Loucy (cell line): ENCODE data around the gene NPAT.

Experiments
- H2AFZ ChIP-seq: fragments of 200-600 bp; sonication (generic); 2 replicates; pipeline ENCODE4 v1.6.0; 2016; ENCODE audit warnings: antibody characterized with exemption, mild to moderate bottlenecking, low read length, moderate library complexity
- H3F3A ChIP-seq: fragments of 200-600 bp; 2 replicates; pipeline ENCODE4 v1.6.0; 2016; ENCODE audit warnings: antibody characterized with exemption, low read depth, mild to moderate bottlenecking
- H3K27me3 ChIP-seq: fragments of 200-600 bp; sonication (generic); 2 replicates; pipeline ENCODE4 v1.6.1; 2014; ENCODE audit warnings: low read length, mild to moderate bottlenecking; ENCODE audit not compliant: insufficient read depth, poor library complexity, severe bottlenecking
- H3K36me3 ChIP-seq: fragments of 200-600 bp; sonication (generic); 2 replicates; pipeline ENCODE4 v1.6.1; 2016; ENCODE audit warnings: low read length; ENCODE audit not compliant: insufficient read depth
- H3K4me1 ChIP-seq: fragments of 200-600 bp; sonication (generic); 2 replicates; pipeline ENCODE4 v1.5.1; 2014; ENCODE audit warnings: low read length, mild to moderate bottlenecking; ENCODE audit not compliant: insufficient read depth, poor library complexity, severe bottlenecking
- H3K4me2 ChIP-seq: fragments of 200-600 bp; sonication (generic); 2 replicates; pipeline ENCODE4 v1.6.0; 2014; ENCODE audit warnings: antibody characterized with exemption, low read length, low read depth, mild to moderate bottlenecking; ENCODE audit not compliant: poor library complexity, severe bottlenecking
- H3K4me3 ChIP-seq: fragments of 200-600 bp; sonication (generic); 2 replicates; pipeline ENCODE4 v1.5.1; 2014; ENCODE audit warnings: low read length, mild to moderate bottlenecking, mixed read lengths; ENCODE audit not compliant: poor library complexity, severe bottlenecking
- H3K79me2 ChIP-seq: fragments of 200-600 bp; sonication (generic); 2 replicates; pipeline ENCODE4 v1.6.1; 2014; ENCODE audit warnings: low read length; ENCODE audit not compliant: insufficient read depth
- H3K9ac ChIP-seq: fragments of 200-600 bp; sonication (generic); 2 replicates; pipeline ENCODE4 v1.6.0; 2014; ENCODE audit warnings: mild to moderate bottlenecking, low read depth, low read length, moderate library complexity; ENCODE audit not compliant: poor library complexity, severe bottlenecking
- H3K9me2 ChIP-seq: fragments of 200-600 bp; sonication (generic); replicated peaks from 2 replicates; pipeline ENCODE4 v1.6.1; 2016; ENCODE audit warnings: low read depth, low read length, mixed read lengths
- H3K9me3 ChIP-seq: fragments of 200-600 bp; sonication (generic); 2 replicates; pipeline ENCODE4 v1.6.1; 2014; ENCODE audit warnings: mild to moderate bottlenecking, antibody characterized with exemption, low read length, low read depth; ENCODE audit not compliant: insufficient read depth
- H4K20me1 ChIP-seq: fragments of 200-600 bp; sonication (generic); 2 replicates; pipeline ENCODE4 v1.6.0; 2014; ENCODE audit warnings: antibody characterized with exemption, low read length, mild to moderate bottlenecking; ENCODE audit not compliant: insufficient read depth, poor library complexity, severe bottlenecking
- EZH2phosphoT487 ChIP-seq: fragments of 200-600 bp; IDR thresholded peaks from 2 replicates; pipeline ENCODE4 v1.6.1; 2018; ENCODE audit warnings: antibody characterized with exemption, mild to moderate bottlenecking, moderate library complexity, borderline replicate concordance
- TF ChIP-seq, protein P1 (sequence below): fragments of 200-600 bp; sonication (generic); conservative IDR thresholded peaks from 2 replicates; pipeline ENCODE4 v1.5.1; 2014; ENCODE audit warnings: mild to moderate bottlenecking, antibody characterized with exemption, low read length

The NPAT gene

DNA sequence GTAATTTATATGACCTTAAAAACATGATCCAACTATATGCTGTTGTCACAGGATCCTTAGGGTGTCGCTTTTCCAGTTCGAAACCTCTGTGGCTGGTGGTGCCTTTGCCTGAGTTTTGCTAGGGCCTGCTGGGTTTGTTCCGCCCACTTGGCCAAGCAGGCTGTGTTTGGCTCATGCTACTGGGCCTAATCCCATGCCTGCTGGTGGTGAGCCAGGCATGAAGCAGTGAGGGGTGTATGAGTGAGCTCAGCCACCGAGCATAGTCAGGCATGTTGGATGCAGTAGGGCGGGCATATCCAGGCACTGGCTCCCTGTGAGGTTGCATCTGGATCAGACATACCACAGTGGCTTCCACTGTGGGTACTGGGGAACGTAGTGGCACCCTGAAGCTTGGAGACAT, 16.3 kb downstream of the NPAT start:
- Histone ChIP-seq H3K27me3 (no peaks in the 10 kb centered on the region), H3K4me2 (no peak overlapping the region), H3K9ac (no peak overlapping the region), H3K79me2 (peaks cover 72% of the 10 kb centered on the region), H3F3A (no peaks in the 10 kb centered on the region), H3K36me3 (peaks cover 73% of the 10 kb centered on the region), H2AFZ (no peak overlapping the region), H3K9me3 (peaks cover 40% of the 10 kb centered on the region; the same call in 1 of the 2 replicates), H3K9me2 (no peaks in the 10 kb centered on the region), H3K4me3 (no peak overlapping the region), H3K4me1 (no peaks in the 10 kb centered on the region), H4K20me1 (no peaks in the 10 kb centered on the region)
- TF ChIP-seq EZH2phosphoT487, result no peak

DNA sequence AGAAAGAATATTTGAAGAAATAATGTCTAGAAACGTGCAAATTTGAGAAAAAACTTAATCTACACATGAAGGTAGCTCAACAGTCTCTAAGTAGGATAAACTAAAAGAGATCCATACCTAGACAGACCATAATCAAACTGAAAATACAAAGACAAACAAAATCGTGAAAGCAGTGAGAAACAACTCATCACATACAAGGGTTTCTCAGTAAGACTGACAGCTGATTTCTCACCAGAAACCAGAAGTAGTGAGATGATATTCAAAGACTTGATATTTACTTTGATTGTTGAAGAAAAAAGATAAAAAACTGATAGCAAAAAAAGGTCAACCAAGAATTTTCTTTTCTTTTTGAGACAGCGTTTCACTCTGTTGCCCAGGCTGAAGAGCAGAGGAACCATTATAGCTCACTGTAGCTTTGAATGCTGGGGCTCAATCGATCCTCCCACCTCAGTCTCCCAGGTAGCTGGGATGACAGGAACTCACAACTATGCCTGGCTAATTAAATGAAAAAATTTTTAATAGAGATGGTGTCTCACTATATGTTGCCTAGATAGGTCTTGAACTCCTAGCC, 17.4 kb downstream of the NPAT start:
- Histone ChIP-seq H3K9me2 (no peaks in the 10 kb centered on the region), H3K4me3 (no peak overlapping the region), H3K27me3 (no peaks in the 10 kb centered on the region), H2AFZ (no peak overlapping the region), H3F3A (no peaks in the 10 kb centered on the region), H3K4me2 (no peak overlapping the region), H3K9ac (no peak overlapping the region), H3K4me1 (no peaks in the 10 kb centered on the region), H3K36me3 (peaks cover 62% of the 10 kb centered on the region), H3K79me2 (peaks cover 65% of the 10 kb centered on the region), H3K9me3 (peaks cover 40% of the 10 kb centered on the region; the same call in 1 of the 2 replicates), H4K20me1 (no peaks in the 10 kb centered on the region)
- TF ChIP-seq, protein P1, sequence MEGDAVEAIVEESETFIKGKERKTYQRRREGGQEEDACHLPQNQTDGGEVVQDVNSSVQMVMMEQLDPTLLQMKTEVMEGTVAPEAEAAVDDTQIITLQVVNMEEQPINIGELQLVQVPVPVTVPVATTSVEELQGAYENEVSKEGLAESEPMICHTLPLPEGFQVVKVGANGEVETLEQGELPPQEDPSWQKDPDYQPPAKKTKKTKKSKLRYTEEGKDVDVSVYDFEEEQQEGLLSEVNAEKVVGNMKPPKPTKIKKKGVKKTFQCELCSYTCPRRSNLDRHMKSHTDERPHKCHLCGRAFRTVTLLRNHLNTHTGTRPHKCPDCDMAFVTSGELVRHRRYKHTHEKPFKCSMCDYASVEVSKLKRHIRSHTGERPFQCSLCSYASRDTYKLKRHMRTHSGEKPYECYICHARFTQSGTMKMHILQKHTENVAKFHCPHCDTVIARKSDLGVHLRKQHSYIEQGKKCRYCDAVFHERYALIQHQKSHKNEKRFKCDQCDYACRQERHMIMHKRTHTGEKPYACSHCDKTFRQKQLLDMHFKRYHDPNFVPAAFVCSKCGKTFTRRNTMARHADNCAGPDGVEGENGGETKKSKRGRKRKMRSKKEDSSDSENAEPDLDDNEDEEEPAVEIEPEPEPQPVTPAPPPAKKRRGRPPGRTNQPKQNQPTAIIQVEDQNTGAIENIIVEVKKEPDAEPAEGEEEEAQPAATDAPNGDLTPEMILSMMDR, result no peak
- no peak for TF ChIP-seq EZH2phosphoT487

DNA sequence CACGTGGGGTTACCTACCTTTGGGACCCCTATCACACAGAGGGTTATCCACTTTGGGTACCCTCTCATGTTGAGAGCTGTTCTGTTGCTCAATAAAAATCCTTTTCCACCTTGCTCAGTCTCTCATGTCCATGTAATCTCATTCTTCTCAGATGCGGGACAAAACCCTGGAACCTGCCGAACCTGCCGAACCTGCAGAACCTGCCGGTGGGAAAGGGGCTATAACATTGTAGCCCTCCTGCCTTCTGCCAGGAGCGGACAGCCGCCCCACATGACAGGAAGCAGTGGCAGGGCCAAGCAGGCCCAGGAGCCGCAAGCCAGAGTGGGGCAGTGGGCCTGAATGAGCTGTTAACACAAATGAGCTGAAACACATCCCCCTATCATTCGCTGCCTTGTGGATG, 18.1 kb downstream of the NPAT start:
- peaks cover 62% of the 10 kb centered on the region for H3K79me2 ChIP-seq
- H2AFZ ChIP-seq, result no peak overlapping the region
- no peaks in the 10 kb centered on the region for H3F3A ChIP-seq
- no peak overlapping the region for H3K9ac ChIP-seq
- H3K4me3 ChIP-seq, result no peak overlapping the region
- no peaks in the 10 kb centered on the region for H3K9me2 ChIP-seq
- TF ChIP-seq, protein P1, result no peak
- H3K27me3 ChIP-seq, result no peaks in the 10 kb centered on the region
- H3K9me3 ChIP-seq, result peaks cover 40% of the 10 kb centered on the region; the same call in 1 of the 2 replicates
- peaks cover 62% of the 10 kb centered on the region for H3K36me3 ChIP-seq
- no peak overlapping the region for H3K4me2 ChIP-seq
- no peaks in the 10 kb centered on the region for H4K20me1 ChIP-seq
- no peaks in the 10 kb centered on the region for H3K4me1 ChIP-seq

DNA sequence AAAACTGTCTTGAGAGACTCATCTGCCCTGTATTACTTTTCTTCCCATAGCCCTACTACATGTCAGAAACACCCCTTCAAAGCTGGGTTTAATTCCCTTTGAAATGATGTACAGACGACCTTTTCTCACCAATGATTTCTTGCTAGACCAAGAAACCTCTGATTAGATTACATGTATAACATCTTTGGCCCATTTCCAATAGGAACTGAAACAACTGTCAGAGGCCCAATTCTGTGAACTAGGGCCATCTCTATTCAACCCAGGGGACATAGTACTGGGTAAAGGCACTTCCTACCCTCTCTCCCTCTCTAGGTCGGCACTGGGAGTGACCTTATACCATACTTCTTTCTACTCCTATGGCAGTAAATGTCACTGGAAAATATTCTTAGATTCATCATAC, 19.4 kb downstream of the NPAT start:
- no peaks in the 10 kb centered on the region for H3K27me3 ChIP-seq
- H3K79me2 ChIP-seq, result peaks cover 64% of the 10 kb centered on the region
- no peak overlapping the region for H3K4me2 ChIP-seq
- no peak overlapping the region for H3K9ac ChIP-seq
- H3K4me3 ChIP-seq, result no peak overlapping the region
- peaks cover 37% of the 10 kb centered on the region; the same call in 1 of the 2 replicates for H3K9me3 ChIP-seq
- H3F3A ChIP-seq, result no peaks in the 10 kb centered on the region
- no peaks in the 10 kb centered on the region for H3K9me2 ChIP-seq
- H4K20me1 ChIP-seq, result peaks cover 7% of the 10 kb centered on the region
- H3K4me1 ChIP-seq, result peaks cover 7% of the 10 kb centered on the region
- no peak overlapping the region for H2AFZ ChIP-seq
- H3K36me3 ChIP-seq, result peaks cover 52% of the 10 kb centered on the region
- TF ChIP-seq EZH2phosphoT487, result no peak
- TF ChIP-seq, protein P1, result no peak
